NT2/D1 (cell line): ENCODE data around the gene CDH3.

ENCODE experiments used
- SUZ12 ChIP-seq: IDR thresholded peaks from 2 replicates; pipeline ENCODE4 v1.6.1; 2011; ENCODE audit not compliant: insufficient read length, insufficient read depth; ENCODE audit errors: extremely low read depth
- YY1 ChIP-seq: IDR thresholded peaks from 2 replicates; pipeline ENCODE4 v1.6.1; 2011; ENCODE audit not compliant: insufficient read length, insufficient read depth
- ZNF274 ChIP-seq: IDR thresholded peaks from 2 replicates; pipeline ENCODE4 v1.6.1; 2011; ENCODE audit warnings: mild to moderate bottlenecking, low read depth, low read length

GRCh38 chr16:68643847-68644246, 1.3 kb upstream of the CDH3 start:
- TF ChIP-seq YY1 (no peak), ZNF274 (no peak), SUZ12 (no peak)
